GM19438 (cell line): ENCODE results near the gene MUL1.

Source experiments
- ATAC-seq: cut with Tn5 transposase; IDR thresholded peaks from one replicate; pipeline ENCODE4 v1.9.1; 2021; ENCODE audit warnings: low read depth; ENCODE audit not compliant: unreplicated experiment

MUL1 gene, protein sequence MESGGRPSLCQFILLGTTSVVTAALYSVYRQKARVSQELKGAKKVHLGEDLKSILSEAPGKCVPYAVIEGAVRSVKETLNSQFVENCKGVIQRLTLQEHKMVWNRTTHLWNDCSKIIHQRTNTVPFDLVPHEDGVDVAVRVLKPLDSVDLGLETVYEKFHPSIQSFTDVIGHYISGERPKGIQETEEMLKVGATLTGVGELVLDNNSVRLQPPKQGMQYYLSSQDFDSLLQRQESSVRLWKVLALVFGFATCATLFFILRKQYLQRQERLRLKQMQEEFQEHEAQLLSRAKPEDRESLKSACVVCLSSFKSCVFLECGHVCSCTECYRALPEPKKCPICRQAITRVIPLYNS

DNA sequence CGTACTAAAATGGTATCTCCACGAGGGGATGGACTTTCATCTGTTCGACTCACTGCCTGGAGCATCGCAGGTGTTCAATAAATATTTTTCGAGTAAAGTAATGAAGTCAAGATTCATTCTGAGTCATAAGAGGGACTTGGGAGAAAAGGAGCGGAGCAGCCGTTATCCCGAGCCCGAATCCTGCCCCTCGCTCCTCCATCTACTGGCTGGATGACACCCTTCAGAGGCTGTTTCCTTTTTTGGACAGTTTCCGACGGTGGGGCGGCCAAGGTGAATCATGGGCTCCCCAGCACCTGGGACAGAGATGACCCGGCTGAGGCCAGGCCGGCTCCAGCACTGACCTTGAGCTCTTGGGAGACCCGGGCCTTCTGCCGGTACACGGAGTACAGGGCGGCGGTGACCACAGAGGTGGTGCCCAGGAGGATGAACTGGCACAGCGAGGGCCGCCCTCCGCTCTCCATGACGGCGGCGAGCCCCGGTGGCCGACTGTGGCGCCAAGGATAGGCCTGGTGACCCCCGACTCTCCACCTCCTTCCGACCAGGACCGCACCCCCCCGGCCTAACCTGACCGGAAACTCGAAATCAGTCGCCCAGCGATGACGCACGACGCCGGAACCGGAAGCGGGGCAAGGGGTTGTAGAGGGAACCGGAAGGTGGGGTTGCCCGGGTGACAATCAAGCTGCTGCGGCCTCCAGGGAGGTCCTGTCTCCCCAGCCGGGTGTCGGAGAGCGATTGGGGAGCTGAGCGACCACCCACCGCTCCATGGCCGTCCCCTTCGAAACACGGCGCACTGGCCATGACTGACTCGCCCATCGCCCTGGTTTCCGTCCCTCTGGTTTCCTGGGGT, at the start of gene MUL1:
Gene MUL1 (minus strand): TSS at position 588 of the 847 bp plus-strand sequence. CDS start 127 bp downstream, at position 461.
- ATAC-seq, result peak; percentile 76

DNA sequence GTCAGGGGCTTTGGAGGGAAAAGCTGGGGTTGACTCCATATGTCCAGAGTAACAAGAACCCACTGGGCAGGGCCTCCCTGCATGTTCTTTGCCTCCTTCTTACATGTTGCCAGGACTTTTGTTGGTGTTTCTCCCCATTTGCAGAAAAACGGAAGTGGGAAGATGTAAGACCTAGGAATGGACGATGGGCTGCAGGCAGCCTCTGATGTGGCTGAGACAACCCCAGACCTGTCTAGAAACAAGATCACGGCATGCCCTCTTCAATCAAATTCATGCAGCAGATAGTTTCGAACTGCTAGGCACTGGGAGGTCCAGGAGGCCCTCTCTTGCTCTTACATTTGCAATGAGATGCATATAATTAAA, 47.8 kb upstream of the MUL1 start:
- ATAC-seq, result no peak

DNA sequence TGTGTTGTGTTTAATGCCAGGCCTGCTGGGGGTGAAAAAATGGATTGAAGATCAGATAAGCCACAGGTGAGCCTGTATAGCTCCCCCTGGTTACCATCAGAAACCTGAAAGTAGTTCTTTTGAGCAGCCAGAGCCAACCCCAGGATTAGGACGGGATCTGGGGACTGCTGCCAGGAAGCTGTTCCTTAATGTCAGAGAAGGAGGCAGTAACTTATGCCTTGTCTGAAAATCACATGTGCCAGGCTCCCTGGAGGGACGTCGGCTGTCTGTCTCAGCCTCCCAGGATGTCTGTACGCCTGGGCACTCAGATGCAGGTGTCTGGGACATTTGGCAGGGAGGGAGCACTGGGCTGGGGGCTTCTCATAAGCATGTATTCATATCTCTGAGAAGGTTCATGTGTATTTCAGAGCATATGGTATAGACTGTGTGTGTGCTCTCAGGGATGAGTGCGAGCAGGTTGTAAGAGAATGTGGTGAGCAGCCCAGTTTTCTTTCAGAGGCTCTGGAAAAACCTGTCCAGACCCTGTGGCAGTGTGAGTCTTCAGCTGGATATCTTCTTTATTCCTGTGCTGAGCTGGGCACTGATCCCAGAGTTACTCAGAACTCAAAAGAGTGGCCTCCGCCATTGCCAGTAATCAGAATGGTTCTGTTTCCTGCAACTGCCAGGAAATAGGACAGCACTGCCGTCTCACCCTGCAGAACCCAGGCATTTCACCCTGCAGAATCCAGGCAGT, 47.2 kb upstream of the MUL1 start:
- ATAC-seq, result no peak

DNA sequence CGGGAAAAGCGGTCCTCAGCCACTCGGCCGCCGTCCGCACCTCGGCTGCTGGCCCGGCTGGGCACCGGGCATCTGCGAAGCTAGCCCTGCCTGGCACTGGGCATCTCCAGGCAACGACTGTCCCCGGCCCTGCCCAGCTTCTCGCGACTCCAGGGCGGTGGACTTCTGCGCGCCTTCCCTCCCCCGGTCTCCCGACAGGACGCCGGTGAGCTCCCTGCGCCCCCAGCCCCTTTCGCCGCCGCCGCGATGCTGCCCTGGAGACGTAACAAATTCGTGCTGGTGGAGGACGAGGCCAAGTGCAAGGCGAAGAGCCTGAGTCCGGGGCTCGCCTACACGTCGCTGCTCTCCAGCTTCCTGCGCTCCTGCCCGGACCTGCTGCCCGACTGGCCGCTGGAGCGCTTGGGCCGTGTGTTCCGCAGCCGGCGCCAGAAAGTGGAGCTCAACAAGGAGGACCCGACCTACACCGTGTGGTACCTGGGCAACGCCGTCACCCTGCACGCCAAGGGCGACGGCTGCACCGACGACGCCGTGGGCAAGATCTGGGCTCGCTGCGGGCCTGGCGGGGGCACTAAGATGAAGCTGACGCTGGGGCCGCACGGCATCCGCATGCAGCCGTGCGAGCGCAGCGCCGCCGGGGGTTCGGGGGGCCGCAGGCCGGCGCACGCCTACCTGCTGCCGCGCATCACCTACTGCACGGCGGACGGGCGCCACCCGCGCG, 44.9 kb upstream of the MUL1 start:
- ATAC-seq, result no peak

DNA sequence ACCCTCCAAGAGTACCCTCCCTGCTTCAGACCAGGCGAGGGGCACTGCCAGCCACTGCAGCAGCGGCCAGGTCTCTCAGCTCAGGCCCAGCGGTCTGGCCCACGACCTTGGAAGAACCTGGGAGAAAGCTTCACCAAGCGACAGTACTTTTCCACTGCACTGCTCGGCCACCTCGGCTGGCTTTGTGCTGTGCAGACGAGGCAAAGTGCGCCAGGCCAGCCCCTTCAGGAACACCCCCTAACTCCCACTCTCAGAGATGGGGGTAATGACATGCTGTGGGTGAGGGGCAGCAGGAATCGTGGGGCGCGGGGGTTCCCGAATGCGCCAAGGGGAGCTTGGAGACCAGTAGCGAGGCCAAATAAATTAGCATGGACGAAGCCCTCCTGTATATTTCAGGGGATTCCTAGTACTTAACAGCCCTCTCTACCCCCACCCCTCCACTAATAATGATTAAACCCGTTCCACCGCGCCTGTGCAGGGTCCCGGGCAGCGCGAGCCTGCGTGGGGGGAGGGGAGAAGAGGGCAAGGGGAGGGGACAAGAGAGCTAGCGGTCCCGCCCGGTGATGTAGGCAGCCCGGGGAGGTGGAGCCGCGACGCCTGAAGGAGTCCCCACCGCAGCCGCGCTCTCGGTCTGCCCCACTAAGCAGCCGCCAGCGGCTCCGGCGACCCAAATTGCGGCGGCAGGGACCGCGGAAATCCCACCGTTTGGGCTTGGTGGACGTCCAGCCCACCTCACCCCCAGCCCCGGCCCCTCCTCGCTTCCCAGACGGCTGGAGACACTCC, 44.2 kb upstream of the MUL1 start, which contains the start of gene FAM43B:
Gene FAM43B (plus strand): TSS at position 629 of the 783 bp plus-strand sequence. CDS start 401 bp downstream, outside the sequence.
- no peak for ATAC-seq

DNA sequence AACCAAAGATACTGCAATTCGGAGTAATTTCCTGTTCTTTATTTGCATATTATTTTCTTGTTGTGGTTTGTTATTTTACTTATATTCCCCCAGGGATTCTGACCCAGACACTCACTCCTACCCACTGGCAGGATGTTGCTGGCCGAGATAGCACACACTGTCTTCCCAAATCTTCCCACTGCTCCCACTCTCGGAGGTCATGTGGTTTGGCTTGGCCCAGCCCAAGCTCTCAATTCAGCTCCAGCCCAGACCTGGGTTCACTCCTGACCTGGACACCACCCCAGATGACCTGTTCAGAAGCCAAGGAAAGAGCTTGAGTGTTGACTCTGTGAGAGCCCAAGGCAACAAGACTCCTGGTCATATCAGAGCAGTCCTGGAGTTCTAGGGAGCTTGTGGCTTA, 43.2 kb upstream of the MUL1 start:
- ATAC-seq, result no peak

DNA sequence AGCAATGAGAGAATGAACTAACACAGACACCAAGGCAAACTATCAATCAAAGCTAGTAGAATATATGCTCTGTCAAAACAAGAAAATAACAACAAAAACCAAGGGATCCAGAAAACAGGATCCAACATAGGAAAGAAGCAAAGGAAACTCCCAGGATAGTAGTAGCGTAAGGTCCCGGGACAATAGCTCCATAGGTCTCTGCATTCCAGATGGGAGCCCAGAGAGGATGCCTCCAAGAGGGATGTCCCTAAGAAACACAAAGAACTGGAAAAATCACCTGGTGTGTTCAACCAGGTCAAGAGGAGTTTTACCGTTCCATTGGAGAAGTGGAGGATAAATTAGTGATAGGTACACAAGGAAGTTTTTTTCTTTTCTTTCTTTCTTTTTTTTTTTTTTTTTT, 38.7 kb upstream of the MUL1 start:
- ATAC-seq, result no peak

DNA sequence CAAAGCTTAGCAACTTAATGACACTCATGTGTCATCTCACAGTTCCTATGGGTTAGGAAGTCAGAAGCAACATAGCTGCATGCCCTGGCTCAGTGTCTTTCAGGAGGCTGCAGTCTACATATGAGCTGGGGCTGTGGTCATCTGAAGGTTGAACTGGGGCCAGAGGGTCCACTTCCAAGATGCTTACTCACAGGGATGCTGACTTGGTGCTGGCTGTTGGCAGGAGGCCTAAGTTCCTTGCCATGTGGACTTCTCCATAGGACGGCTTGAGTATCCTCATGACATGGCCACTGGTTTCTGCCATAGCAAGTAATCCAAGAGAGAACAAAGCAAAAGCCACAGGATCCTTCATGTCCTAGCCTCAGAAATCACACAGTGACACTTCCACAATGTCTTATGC, 32.3 kb upstream of the MUL1 start:
- ATAC-seq, result no peak

DNA sequence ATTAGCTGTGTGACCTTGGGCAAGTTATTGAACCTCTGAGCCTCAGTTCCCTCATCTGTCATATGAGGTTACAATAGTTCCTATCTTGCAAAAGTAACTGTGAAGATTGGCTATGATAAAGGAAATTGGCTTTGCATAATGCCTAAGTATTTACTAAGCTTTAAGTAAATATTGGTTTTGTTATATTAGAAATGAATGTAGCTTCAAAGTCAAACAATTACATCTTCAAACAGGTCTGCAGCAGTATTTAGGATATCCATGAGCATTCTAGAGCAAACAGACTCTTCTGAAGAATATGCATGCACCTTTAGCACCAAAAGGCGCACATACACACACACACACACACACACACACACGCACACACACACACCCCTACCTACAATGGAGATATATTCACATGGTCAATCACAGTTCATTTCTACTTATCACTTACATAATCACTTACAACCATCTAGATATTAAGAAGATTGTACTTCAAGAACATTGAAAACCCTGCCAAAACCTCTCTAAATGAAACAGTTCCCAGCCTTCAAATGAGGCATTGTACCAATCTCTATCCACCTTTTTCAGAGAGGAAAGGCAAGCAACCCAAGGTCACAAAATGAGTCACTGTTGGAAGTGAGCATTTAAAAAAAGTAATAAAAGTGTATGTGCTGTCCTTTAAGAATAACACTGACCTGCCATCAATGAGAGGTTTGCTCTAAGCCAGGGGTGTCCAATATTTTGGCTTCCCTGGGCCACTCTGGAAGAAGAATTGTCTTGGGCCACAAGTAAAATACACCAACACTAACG, 31.0 kb upstream of the MUL1 start:
- ATAC-seq, result no peak

DNA sequence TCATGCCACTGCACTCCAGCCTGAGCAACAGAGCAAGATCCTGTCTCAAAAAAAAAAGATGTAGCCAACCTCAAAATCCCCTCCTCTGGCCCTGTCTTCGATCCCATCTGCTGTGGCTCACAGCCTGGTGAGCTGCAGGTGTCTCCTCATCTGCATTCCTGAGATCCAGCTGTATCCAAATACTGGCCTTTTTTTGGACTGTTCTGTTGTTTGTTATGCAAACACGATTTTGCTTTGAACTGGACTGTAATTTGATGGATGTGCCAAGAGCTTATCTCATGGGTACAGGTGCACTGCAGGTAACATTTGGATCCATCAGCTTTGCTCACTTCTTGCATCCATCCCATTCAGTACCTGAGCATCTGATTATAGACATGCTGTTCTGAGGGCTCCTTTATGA, 30.3 kb upstream of the MUL1 start:
- no peak for ATAC-seq

DNA sequence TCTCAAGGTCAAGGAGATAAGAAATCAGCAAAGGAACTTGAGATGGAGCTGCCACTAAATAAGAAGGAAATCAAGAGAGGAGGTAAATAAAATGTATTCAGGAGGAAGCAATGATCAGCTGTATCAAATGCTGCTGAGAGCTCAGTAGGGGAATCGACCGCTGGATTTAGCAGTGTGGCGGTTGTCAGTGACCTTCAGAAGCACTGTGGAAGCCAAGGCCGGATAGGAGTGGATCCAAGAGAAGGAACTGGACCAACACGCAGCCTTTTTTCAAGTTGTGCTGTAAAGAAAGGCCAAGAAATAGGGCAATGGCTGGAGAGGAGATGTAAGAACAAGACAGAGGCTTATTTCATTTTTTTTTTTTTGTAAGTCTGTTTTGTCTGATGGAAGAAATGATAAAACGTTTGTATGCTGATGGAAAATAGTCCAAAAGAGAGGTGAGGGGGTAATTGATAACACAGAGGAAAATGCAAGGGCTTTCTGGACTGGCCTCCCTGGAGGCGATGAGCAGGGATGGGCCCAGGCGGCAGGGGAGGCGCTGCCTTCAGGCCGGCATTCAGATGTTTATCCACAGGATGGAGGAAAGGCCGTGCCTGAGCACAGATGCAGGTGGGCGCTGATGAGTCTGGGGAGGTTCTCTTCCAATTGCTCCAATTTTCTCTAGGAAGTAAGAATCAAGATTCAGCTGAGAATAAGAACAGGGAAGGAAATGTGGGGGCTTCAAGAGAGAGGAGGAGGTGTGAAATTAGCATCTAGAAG, 26.9 kb upstream of the MUL1 start:
- ATAC-seq, result no peak

DNA sequence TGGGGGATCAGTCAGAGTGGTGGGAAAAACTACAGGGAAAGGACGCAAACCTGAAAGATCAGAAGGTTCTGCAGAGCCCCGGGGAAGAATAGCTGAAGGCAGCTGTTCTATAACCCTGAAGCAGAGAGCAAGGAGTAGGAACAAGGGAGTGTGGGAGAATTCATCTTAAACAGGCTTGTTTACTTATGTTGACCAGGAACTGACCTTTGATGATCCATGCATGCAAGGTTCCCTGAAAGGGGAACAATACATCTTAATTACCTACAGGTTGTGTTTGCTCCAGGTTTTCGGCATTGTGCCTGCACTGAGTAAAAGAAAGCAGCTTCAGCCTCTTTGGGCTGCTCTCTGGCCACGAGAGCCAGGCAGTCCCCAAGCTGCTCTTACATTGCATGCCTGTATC, 25.7 kb upstream of the MUL1 start:
- ATAC-seq, result no peak

DNA sequence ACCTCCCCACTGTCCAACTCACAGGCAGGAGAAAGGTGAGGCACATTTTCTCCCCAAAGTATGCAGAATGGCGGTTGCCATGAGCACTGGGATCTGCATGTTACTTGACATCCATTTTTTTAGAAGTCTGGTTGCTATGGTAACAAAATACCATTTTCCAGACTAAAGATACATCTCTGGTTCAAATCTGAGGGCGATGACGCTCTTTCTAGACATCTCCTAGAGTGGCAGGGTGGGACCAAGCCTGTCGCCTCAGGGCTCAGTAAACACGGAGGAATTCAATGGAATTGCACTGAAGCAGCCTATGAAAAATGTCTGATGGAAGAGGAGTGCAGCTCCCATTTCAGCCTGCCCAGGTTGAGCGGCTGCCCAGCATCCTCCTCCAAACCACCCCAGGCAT, 22.9 kb upstream of the MUL1 start:
- ATAC-seq, result no peak

DNA sequence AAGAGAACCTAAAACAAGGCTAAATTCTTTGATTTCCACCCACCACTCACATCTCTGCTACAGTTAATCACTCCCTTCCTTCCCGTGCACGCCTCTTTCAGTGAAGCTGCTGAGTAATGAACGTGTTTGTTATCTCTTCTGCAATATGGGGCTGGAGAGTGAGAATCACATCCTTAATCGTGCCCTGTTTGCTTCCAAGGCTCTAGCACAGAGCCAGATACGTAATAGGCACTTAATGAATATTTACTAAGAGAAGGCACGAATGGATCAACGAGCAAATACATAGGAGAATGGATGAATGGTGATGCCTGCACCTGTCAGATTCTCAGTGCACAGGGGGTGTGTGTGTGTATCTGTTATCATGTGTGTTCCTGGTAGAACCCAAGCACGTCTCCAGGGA, 22.4 kb upstream of the MUL1 start:
- no peak for ATAC-seq

DNA sequence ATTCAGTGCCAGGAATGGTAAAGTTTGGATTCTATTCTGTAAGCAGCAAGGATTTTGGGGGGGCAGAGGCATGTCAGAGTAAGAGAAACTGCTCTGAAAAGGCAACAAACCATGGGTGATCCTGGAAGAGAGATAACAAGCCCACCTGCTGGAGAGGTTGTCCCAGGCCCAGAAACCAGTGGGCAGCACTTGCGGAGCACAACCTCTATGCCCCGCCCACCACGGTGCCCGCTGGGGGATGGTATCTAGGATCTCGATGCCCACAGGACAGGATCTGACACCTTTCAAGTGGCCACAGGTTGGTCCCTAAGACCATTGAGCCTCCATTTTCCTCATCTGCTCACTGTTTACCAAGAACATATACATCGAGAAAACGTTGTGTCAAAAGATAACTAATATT, 20.3 kb upstream of the MUL1 start:
- ATAC-seq, result no peak

DNA sequence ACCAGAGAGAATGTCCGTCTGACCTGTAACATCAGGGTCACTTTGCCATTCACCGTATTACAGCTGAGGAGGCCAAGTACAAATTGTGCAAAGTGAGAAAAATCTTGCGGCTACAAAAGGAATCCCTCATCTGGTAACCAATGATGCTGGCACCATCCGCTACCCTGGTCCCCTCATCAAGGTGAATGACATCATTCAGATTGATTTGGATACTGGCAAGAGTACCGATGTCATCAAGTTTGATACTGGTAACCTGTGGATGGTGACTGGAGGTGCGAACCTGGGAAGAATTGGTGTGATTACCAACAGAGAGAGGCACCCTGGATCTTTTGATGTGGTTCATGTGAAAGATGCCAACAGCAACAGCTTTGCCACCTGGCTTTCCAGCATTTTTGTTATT, 18.3 kb upstream of the MUL1 start:
- ATAC-seq, result no peak

DNA sequence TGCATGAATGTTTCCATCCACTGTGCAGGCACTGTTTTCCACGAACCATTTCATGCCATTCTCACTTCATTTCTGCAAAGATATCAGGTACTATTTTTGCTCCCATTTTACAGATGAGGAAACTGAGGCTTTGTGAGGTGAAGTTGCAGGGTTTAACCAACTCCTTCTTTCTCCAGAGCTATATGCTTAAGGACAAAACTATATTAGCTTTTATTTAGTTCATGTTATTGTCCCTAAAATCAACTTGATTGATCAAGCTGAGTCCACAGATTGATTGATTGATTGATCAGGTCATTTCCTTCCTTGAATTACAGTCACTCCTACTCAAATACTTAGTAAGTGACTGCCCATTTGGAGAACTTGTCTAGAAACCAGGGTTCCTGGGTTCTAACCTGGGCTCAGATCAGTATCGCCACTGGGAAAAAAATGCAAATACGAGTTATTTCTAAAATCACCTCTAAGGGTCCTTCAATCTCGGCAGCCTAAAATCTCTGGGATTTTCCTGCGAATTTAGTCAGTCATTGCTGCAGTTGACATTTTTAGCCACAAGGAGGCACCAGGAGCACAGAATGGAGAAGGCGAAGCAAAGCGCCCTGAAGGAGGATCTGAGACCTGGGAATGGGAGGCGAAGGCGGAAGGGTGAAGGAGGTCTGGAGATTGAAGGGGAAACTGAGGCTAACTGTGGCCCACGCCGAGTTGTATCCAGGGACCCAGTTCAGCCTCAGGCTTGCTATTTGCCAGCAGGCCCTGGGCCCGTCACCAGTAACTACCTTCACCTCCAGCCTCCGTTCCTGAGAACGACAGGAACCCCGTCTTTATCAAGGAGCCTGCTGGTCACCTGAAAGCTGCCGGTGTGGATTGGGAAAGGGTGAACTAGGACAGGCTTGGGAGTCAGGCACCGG, 14.3 kb upstream of the MUL1 start:
- ATAC-seq, result no peak
